Measurements from ENCODE around the gene KCNMA1.

KCNMA1 gene

GRCh38 chr10:77513781-77514331, 123.8 kb downstream of the KCNMA1 start:
- no peak overlapping the region for H3K4me3 ChIP-seq (ENCODE audit: low read length)
- TF ChIP-seq ZNF274 (IDR thresholded peaks at IDR 0.05; ENCODE audit: low read depth, low read length), result no peak

GRCh38 chr10:77513220-77513619, 124.4 kb downstream of the KCNMA1 start:
- no peak overlapping the region for H3K4me3 ChIP-seq (ENCODE audit: low read length)
- no peak for TF ChIP-seq ZNF274 (IDR thresholded peaks at IDR 0.05; ENCODE audit: low read depth, low read length)

- H3K4me3 ChIP-seq (ENCODE audit: low read length), result no peak overlapping the region
- TF ChIP-seq ZNF274 (IDR thresholded peaks at IDR 0.05; ENCODE audit: low read depth, low read length), result no peak
Observed at GRCh38 chr10:77512219-77512578, 125.4 kb downstream of the KCNMA1 start.

GRCh38 chr10:77511498-77512218, 126.0 kb downstream of the KCNMA1 start:
- H3K4me3 ChIP-seq (ENCODE audit: low read length), result no peak overlapping the region
- TF ChIP-seq ZNF274 (IDR thresholded peaks at IDR 0.05; ENCODE audit: low read depth, low read length), result no peak

- TF ChIP-seq ZNF274 (IDR thresholded peaks at IDR 0.05; ENCODE audit: low read depth, low read length), result no peak
- H3K4me3 ChIP-seq (ENCODE audit: low read length), result no peak overlapping the region
Observed at GRCh38 chr10:77510695-77511094, 126.9 kb downstream of the KCNMA1 start.

GRCh38 chr10:77510294-77510693, 127.3 kb downstream of the KCNMA1 start:
- TF ChIP-seq ZNF274 (IDR thresholded peaks at IDR 0.05; ENCODE audit: low read depth, low read length), result no peak
- H3K4me3 ChIP-seq (ENCODE audit: low read length), result no peak overlapping the region

- no peak overlapping the region for H3K4me3 ChIP-seq (ENCODE audit: low read length)
- TF ChIP-seq ZNF274 (IDR thresholded peaks at IDR 0.05; ENCODE audit: low read depth, low read length), result no peak
Observed at GRCh38 chr10:77509391-77509790, 128.2 kb downstream of the KCNMA1 start.

GRCh38 chr10:77507291-77507880, 130.2 kb downstream of the KCNMA1 start:
- no peak for TF ChIP-seq ZNF274 (IDR thresholded peaks at IDR 0.05; ENCODE audit: low read depth, low read length)
- no peak overlapping the region for H3K4me3 ChIP-seq (ENCODE audit: low read length)

GRCh38 chr10:77506517-77507200, 130.9 kb downstream of the KCNMA1 start:
- no peak for TF ChIP-seq ZNF274 (IDR thresholded peaks at IDR 0.05; ENCODE audit: low read depth, low read length)
- H3K4me3 ChIP-seq (ENCODE audit: low read length), result no peak overlapping the region

GRCh38 chr10:77505431-77506334, 131.9 kb downstream of the KCNMA1 start:
- no peak for TF ChIP-seq ZNF274 (IDR thresholded peaks at IDR 0.05; ENCODE audit: low read depth, low read length)
- no peak overlapping the region for H3K4me3 ChIP-seq (ENCODE audit: low read length)

GRCh38 chr10:77504873-77505257, 132.7 kb downstream of the KCNMA1 start:
- no peak for TF ChIP-seq ZNF274 (IDR thresholded peaks at IDR 0.05; ENCODE audit: low read depth, low read length)
- no peak overlapping the region for H3K4me3 ChIP-seq (ENCODE audit: low read length)

- H3K4me3 ChIP-seq (ENCODE audit: low read length), result no peak overlapping the region
- TF ChIP-seq ZNF274 (IDR thresholded peaks at IDR 0.05; ENCODE audit: low read depth, low read length), result no peak
Observed at GRCh38 chr10:77504196-77504872, 133.3 kb downstream of the KCNMA1 start.

- no peak for TF ChIP-seq ZNF274 (IDR thresholded peaks at IDR 0.05; ENCODE audit: low read depth, low read length)
- no peak overlapping the region for H3K4me3 ChIP-seq (ENCODE audit: low read length)
Observed at GRCh38 chr10:77501846-77502261, 135.8 kb downstream of the KCNMA1 start.
